HG03354 (cell line): ENCODE results near the gene LNX1.
"Not testable (repeated sequence)": the region's sequence is repeated elsewhere in the genome, so short reads cannot be mapped to it uniquely, and the experiment has no call there.

Experiments used
- ATAC-seq: cut with Tn5 transposase; IDR thresholded peaks from one replicate; pipeline ENCODE4 v1.9.1; 2021; ENCODE audit warnings: mild to moderate bottlenecking; ENCODE audit not compliant: unreplicated experiment, poor library complexity, severe bottlenecking

LNX1 gene

DNA sequence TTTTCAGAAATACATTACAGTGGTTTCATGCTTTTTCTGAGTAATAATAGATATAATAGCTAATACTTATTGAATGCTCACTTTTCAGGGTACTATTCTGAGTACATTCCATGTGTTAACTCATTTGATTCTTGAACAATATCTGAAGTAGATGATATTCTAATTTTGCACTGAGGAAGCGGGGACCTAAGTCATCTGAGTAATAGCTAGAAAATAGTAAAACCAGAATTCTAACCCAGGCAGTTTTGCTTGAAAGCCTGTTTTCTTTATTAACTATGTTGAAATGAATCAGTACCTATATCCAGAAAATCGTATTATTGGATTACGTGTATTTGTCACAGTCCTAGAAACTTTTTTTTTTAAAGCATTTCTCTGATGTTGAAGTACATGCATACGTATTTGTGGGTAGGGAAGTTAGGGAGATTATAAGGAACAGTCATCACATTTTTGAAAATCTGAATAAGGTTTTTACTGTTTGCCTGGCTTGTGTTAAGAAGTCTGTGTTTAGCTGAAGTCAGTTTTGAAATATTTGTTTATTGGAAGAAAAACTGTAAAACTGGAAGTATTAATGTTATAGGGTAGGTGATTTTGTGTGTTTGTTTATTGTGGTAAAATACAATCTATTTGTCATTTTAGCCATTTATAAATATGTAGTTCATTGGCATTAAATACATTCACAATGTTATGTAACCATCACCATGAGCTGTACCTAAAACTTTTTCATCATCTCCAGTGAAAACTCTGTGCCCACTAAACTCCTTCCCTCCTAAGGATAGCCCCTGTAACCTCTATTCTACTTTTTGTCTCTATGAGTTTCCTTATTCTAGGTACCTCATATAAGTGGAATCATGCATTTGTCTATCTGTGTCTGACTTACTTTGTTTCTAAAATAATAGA is 158.5 kb downstream of the LNX1 start:
- ATAC-seq, result peak; percentile 88

- no peak for ATAC-seq
Measured at GRCh38 chr4:53431052-53431451, 160.2 kb downstream of the LNX1 start.

GRCh38 chr4:53427366-53427765 is 163.9 kb downstream of the LNX1 start:
- ATAC-seq, result no peak

DNA sequence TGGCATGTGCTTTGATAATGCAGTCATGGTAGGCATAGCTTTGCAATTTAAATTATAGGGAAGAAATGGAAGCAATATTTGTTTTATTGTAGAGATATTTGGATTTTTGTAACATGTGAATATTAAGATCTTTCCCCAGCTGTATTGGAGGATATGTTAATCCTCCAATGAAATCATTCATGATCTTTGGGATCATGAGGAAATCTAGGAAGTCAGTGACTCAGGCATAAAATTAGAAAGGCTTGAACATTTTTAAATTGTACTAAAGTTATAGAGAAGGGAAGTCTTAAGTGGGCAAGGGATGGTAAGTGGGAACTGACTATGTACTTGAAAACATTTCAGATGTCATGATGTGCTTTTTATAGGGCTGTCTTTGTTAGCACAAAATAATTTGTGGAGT is 167.0 kb downstream of the LNX1 start:
- ATAC-seq, result no peak

- no peak for ATAC-seq
Measured at GRCh38 chr4:53422367-53422766, 168.9 kb downstream of the LNX1 start.

GRCh38 chr4:53421791-53422190 is 169.5 kb downstream of the LNX1 start:
- no peak for ATAC-seq

DNA sequence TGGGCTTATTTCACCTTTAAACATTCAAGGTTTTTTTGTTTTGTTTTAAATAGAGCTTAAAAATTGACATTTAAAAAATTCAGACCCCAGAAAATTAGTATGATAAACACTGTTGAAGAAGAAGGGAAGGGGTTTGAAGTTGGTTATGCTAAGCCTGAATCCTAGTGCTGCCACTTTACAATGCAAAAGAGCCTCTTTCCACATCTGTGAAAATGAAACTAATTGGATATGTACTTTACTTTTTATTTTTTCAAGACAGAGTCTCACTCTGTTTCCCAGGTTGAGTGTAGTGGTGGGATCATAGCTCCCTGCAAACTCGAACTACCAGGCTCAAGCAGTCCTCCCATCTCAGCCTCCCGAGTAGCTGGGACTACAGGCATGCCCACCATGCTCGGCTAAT is 172.1 kb downstream of the LNX1 start:
- no peak for ATAC-seq

- ATAC-seq, result not testable (repeated sequence)
Measured at GRCh38 chr4:53409479-53409878, 181.8 kb downstream of the LNX1 start.
